Lung (tissue), 12 donors: Measurements from ENCODE around the gene EZH1. TPM values are rescaled to one million over a fixed set of nuclear protein-coding genes. Genes with fewer than 3 reads are reported as not detected.
"Not testable (repeated sequence)": the region's sequence is repeated elsewhere in the genome, so short reads cannot be mapped to it uniquely, and the experiment has no call there.

Experiments used
- ATAC-seq: fragments of 200-7000 bp; cut with Tn5 transposase; one replicate; pipeline ENCODE4 v1.9.1; 2020; ENCODE audit warnings: moderate number of reproducible peaks; ENCODE audit not compliant: insufficient read depth, low FRiP score
- DNase-seq, 3 donors: peaks; one replicate each; pipeline ENCODE4 v3.0.0-alpha.2; 2013 to 2017
- H3K27ac ChIP-seq, 2 donors: one replicate each; pipeline ENCODE4 v1.5.1; 2013; ENCODE audit warnings: mild to moderate bottlenecking in 2 of 2, moderate library complexity in 2 of 2, control low read depth in 1 of 2, inconsistent platforms in 1 of 2, low read depth in 1 of 2, low read length in 1 of 2
- H3K27me3 ChIP-seq, 3 donors: one replicate each; pipeline ENCODE4 v1.5.1; 2013; ENCODE audit warnings: low read length in 2 of 3; ENCODE audit not compliant: control insufficient read depth in 3 of 3, insufficient read depth in 3 of 3
- H3K36me3 ChIP-seq, 4 donors: one replicate each; pipeline ENCODE4 v1.5.1; 2013; ENCODE audit warnings: low read length in 4 of 4, mild to moderate bottlenecking in 1 of 4, moderate library complexity in 1 of 4; ENCODE audit not compliant: control insufficient read depth in 4 of 4, insufficient read depth in 4 of 4
- H3K4me1 ChIP-seq, 5 donors: one replicate each; pipeline ENCODE4 v1.5.1; 2013; ENCODE audit warnings: low read length in 5 of 5, mild to moderate bottlenecking in 2 of 5, moderate library complexity in 1 of 5; ENCODE audit not compliant: control insufficient read depth in 5 of 5, insufficient read depth in 5 of 5
- H3K4me3 ChIP-seq: one replicate; pipeline ENCODE4 v1.5.1; 2013; ENCODE audit warnings: mild to moderate bottlenecking, control low read depth, moderate library complexity
- H3K9ac ChIP-seq, 2 donors: one replicate each; pipeline ENCODE4 v1.5.1; 2013; ENCODE audit warnings: low read length in 2 of 2, control low read depth in 1 of 2; ENCODE audit not compliant: insufficient read depth in 1 of 2
- H3K9me3 ChIP-seq, 4 donors: one replicate each; pipeline ENCODE4 v1.5.1; 2013; ENCODE audit warnings: low read length in 3 of 4, mild to moderate bottlenecking in 1 of 4, moderate library complexity in 1 of 4; ENCODE audit not compliant: control insufficient read depth in 4 of 4, insufficient read depth in 3 of 4
- CTCF ChIP-seq: IDR thresholded peaks from 2 replicates; pipeline ENCODE4 v1.5.1; 2012; ENCODE audit warnings: mild to moderate bottlenecking; ENCODE audit errors: control extremely low read depth, extremely low read depth
- WGBS, 2 donors: extraction: QIAGEN DNeasy Blood & Tissue Kit; methylation state at CpG; one replicate each; pipeline ENCODE4 v1.1.7; 2013; 5-methylcytosine and 5-hydroxymethylcytosine counted together
- polyA plus RNA-seq, 2 donors: library from polyadenylated mRNA; stranded (reverse); fragments of 200-250 nt; gene quantifications; one replicate each; pipeline ENCODE4 v1.2.1, GENCODE V29; 2013
- total RNA-seq, 2 donors: library from RNA; depleted of rRNA in 1 of 2; stranded (reverse); fragments of >200 nt in 1 of 2; gene quantifications; one replicate each; pipeline ENCODE4 v1.2.1, GENCODE V29; 2014 to 2021
- donor health status: control.
- donor health status: control.
- donor health status: Bipolar disorder and iron deficiency.
- donor health status: healthy.
- donor health status: DM: yes; HTN: yes; CAD: no.

Gene EZH1
- total and polyA plus RNA-seq, 4 donors = 20.7 to 53.2 (median 27.4) TPM

- DNase-seq (no peak), ATAC-seq (no peak)
- Histone ChIP-seq H3K4me3 (no peak overlapping the region), H3K9ac (peak overlapping the region in 1 of 2 donors; percentile 29), H3K36me3 (peaks cover 2 to 22% (median 6%) of the 10 kb centered on the region in 4 donors), H3K27ac (no peak overlapping the region), H3K27me3 (no peaks in the 10 kb centered on the region), H3K4me1 (peaks cover 0 to 8% (median 3%) of the 10 kb centered on the region in 5 donors), H3K9me3 (no peaks in the 10 kb centered on the region)
- no peak for TF ChIP-seq CTCF
- 65 to 71% methylated on average over 7 of the region's 7 CpGs for WGBS, 2 donors
These were observed 84.0 kb downstream of the EZH1 start for GRCh38 chr17:42660692-42661345.

- not testable (repeated sequence) for H3K4me3 ChIP-seq, H3K9me3 ChIP-seq, ATAC-seq, H3K9ac ChIP-seq, H3K4me1 ChIP-seq, H3K27me3 ChIP-seq, DNase-seq
- H3K27ac ChIP-seq = peak overlapping the region in 1 of 2 donors; percentile 73
- H3K36me3 ChIP-seq = peaks cover 0 to 20% (median 4%) of the 10 kb centered on the region in 4 donors
- WGBS, 2 donors = 69 to 100% methylated on average over 1 to 3 of the region's 14 CpGs
These were observed 84.9 kb downstream of the EZH1 start for GRCh38 chr17:42659932-42660274.

GRCh38 chr17:42659079-42659931 is 85.5 kb downstream of the EZH1 start, which contains the start of gene TUBG2:
Gene TUBG2, plus strand, starts transcription at chr17:42659284. Its CDS starts 220 bp downstream, at chr17:42659504.
- Histone ChIP-seq H3K27ac (peak within 1 kb of the TSS; percentile 73 to 79), H3K27me3 (no peaks in the 10 kb centered on the region), H3K4me3 (peak within 1 kb of the TSS; percentile 64), H3K4me1 (peaks cover 0 to 10% (median 4%) of the 10 kb centered on the region in 5 donors), H3K9me3 (no peaks in the 10 kb centered on the region), H3K9ac (peak within 1 kb of the TSS in 1 of 2 donors; percentile 94), H3K36me3 (peaks cover 0 to 18% (median 4%) of the 10 kb centered on the region in 4 donors)
- peak; percentile 90 for ATAC-seq
- no peak for TF ChIP-seq CTCF
- DNase-seq = peak; percentile 94 to 95 (median 94)
- 3 to 4% methylated on average over 49 to 56 of the region's 59 CpGs for WGBS, 2 donors
